NCI-H2107 (cell line): ENCODE data around the gene KLHL20.
"Not testable (repeated sequence)": the region's sequence is repeated elsewhere in the genome, so short reads cannot be mapped to it uniquely, and the experiment has no call there.

Experiments
- DNase-seq: peaks from one replicate; lab custom pipeline; 2025; lab: John Stamatoyannopoulos, UW

Gene KLHL20

DNA sequence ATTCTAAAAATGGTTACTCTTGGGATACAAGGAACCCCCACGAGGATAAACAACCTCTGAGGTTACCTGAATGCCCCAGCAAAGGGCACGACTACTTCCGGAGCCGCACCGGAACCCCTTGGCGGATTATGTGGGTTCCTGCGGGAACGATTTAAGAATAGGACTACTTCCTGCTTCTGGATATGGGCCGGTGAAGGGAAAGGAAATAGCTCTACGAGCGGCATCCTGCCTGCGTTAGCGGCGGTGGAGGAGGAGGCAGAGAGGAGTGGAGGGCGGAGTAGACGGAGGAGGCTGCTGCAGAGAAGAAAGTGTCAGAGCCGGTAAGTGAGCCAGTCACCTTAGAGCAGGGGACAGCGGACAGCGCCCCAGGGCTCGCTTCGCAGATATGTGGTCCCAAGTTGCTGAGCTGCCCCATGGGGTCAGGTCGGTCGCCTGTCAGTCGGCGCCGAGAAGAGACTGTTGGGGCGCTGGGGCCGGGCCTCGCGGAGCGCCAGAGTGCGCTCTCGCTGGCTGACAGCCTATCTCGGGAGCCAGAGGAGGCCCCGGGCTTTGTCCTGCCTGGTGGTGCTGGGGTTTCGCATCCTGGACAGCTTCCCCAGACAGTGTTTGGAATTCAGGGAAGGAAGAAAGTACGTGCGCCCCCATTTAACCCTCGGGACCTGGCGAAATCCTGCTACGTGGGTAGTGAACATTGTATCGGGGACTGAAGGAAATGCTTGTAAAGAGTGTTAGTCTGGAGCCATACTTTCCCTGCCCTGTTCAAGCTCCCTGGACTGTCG lies at the start of gene KLHL20:
Gene KLHL20 (plus strand): TSS at position 223 of the 779 bp plus-strand sequence. CDS start 1,063 bp downstream, outside the sequence.
- peak; percentile 90 for DNase-seq

DNA sequence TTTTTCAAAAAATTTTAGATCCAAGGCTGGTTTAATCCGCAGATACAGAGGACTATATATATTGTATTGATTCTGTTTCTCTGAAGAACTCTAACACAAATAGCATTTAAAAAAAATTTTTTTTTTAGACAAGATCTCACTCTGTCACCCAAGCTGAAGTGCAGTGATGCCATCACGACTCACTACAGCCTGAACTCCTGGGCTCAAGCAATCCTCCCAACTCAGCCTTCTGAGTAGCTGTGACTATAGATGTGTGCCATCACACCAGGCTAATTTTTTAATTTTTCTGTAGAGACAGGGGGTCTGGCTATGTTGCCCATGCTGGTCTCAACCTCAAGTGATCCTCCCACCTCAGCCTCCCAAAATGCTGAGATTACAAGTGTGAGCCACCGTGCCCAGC lies 48.1 kb upstream of the KLHL20 start:
- DNase-seq: no peak

DNA sequence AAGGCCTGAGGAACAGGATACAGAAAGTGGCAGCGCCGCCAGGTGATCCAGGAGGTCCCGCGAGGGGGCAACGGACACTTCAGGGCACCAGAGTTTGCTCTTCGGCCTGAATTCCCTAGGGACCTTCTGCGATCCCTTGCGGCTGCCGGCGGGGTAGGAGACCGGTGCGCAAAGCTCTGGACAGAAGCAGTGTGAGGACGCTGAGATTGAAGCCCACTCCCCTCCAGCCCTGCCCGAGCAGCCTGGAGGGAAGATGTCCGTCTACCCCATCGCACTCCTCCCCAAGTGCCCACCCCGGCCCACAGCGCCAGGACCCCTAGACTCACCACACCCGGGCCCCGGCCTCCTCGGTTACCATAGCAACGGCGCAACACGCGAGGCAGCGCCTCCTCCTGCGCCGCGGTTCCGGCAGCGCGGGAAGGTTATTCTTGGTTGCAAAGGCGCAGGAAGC lies 45.3 kb upstream of the KLHL20 start, which contains the start of gene ANKRD45:
Gene ANKRD45 (minus strand): TSS at position 361 of the 451 bp plus-strand sequence. CDS start 10,433 bp downstream, outside the sequence.
- no peak for DNase-seq

GRCh38 chr1:173674496-173674895 lies 40.3 kb upstream of the KLHL20 start:
- DNase-seq: not testable (repeated sequence)

DNA sequence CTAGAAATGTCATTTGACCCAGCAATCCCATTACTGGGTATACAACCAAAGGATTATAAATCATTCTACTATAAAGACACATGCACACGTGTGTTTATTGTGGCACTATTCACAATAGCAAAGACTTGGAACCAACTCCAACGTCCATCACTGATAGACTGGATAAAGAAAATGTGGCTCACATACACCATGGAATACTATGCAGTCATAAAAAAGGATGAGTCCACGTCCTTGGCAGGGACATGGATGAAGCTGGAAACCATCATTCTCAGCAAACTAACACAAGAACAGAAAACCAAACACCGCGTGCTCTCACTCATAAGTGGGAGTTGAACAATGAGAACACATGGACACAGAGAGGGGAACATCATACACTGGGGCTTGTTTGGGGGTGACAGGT lies 34.6 kb upstream of the KLHL20 start:
- DNase-seq: not testable (repeated sequence)

GRCh38 chr1:173682184-173682583 lies 32.6 kb upstream of the KLHL20 start:
- no peak for DNase-seq

DNA sequence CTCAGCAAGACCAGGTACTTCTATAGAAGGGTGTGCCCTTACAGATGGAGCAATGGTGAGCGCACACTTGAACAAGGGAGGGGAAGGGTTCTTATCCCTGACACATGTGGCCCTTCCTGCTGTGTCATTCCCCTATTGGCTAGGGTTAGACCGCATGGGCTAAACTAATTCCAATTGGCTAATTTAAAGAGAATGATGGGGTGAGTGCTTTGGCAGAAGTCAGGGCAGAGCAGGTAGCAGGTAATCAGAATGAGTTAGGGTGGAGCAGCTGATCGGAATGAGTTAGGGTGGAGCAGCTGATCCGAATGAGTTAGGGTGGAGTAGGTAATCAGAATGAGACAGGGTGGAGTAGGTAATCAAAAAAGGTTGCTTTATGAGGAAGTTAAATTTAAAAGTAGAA lies 30.9 kb upstream of the KLHL20 start:
- DNase-seq: not testable (repeated sequence)

DNA sequence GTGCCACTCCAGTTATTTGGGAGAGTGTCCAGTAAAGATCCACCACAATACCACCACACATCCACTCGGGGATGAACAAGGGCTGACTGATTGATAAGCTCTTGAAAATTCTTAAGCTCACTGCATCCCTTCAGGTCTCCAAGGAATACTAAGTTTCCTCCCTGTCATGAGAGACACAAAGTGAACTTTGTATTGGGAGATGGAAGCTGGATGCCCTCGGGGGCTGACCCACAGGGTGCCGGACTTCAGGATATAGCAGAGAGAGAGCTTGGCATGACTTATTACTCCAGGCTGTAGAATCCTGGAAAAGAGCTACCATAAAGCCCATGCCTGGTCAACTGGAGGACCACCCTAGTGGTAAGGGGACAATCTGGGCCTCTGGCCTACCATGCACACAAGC lies 29.7 kb upstream of the KLHL20 start:
- not testable (repeated sequence) for DNase-seq

DNA sequence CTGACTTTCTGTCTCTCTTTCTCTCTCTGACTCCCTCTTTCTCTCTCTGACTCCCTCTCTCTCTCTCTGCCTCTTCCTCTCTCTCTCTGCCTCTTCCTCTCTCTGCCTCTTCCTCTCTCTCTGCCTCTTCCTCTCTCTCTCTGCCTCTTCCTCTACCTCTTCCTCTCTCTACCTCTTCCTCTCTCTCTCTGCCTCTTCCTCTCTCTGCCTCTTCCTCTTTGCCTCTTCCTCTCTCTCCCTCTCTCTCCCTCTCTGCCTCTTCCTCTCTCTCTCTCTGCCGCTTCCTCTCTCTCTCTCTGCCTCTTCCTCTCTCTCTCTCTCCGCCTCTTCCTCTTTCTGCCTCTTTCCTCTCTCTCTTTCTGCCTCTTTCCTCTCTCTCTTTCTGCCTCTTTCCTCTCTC lies 26.5 kb upstream of the KLHL20 start:
- DNase-seq: no peak

- DNase-seq: no peak
Observed at GRCh38 chr1:173693238-173693637, 21.5 kb upstream of the KLHL20 start.

DNA sequence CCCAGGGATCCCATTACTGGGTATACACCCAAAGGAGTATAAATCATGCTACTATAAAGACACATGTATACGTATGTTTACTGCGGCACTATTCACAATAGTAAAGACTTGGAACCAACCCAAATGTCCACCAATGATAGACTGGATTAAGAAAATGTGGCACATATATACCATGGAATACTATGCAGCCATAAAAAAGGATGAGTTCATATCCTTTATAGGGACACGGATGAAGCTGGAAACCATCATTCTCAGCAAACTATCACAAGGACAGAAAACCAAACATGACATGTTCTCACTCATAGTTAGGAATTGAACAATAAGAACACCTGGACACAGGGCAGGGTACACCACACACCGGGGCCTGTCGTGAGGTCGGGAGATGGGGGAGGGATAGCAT lies 13.5 kb upstream of the KLHL20 start:
- not testable (repeated sequence) for DNase-seq

GRCh38 chr1:173702736-173703135 lies 12.0 kb upstream of the KLHL20 start:
- DNase-seq: no peak

GRCh38 chr1:173705117-173705516 lies 9.7 kb upstream of the KLHL20 start:
- DNase-seq: no peak

DNA sequence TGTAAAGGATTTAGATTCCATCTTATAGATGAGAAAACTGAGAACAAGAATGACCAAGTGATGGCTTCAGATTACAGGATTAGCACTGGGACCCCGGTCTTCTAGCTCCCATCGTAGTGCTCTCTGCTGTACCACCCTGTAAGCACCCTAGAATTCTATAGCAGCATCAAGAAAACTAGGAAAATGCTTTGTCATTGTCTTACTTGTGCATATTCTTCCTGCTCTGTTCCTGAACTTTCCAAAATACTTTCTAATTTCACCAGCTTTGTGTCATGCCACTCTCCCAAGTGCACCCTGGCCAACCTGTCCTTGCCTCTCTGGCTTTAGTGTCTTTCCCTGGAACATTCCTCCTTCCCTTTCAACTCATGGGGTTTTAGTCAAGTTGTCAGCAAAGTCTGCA lies 6.0 kb upstream of the KLHL20 start:
- no peak for DNase-seq

- peak; percentile 10 for DNase-seq
Observed at GRCh38 chr1:173714441-173714758, 381 bp upstream of the KLHL20 start.

DNA sequence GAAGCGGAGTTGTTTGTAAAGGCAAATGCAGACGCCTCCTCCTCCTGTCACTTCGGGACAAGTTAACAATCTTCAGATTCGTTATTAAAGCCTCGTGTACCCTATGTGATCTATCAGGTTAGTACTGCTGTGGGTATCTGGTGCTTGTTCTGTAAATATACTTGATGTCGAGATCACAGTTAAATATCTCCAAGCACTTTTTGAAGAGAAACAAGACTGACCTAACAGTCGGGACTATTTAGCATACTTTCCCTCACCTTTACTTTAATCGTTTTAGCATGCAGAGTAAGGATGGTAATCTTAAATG lies 710 bp downstream of the KLHL20 start:
- no peak for DNase-seq

DNA sequence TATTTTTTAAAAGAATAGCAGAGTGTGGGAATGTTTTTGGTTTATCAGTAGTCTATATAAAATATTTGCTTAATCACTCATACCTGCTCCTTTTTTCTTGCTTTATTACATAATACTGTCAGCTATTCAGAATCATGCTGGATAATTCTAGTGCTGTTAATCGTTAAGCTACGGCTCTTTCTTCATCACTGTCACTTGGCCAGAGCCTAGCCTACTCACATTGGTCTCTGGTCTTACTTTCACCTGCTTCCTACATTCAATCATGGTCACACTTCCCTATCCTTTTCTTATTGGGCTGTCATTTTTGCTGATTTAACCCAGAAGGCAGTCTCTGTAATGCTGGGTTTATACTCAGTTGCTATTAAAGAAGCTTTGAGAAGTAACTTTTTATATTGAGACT lies 2.5 kb downstream of the KLHL20 start:
- no peak for DNase-seq

GRCh38 chr1:173731331-173731730 lies 16.6 kb downstream of the KLHL20 start:
- not testable (repeated sequence) for DNase-seq

- no peak for DNase-seq
Observed at GRCh38 chr1:173733912-173734311, 19.1 kb downstream of the KLHL20 start.

- not testable (repeated sequence) for DNase-seq
Observed at GRCh38 chr1:173736104-173736503, 21.3 kb downstream of the KLHL20 start.

DNA sequence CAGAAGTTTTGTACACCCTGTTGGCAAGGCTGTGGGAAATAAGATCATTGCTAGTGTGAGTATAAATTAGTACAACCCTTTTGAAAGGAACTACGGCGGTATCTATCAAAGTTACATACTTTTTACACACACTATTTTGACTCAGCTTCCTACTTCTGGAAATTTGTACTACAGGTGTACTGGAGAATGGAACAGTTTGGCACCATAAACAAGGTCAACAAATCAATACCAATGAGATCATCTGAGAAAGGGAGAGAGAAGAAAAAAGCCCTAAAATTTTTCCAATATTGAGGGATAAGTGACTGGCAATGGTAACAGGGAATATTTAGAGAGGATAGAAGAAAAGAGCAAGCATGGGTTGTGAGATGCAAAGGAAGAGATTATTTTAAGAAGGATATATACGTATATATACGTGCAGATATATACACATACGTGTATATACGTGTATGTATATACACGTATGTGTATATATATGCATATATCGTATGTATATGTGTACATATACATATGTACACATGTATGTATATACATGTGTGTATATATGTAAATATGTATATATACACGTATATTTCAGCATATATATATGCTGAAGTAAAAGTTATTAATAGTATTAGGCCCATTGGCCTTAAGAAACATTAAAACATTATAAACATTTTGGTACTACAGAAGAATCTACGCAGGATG lies 27.6 kb downstream of the KLHL20 start:
- no peak for DNase-seq

DNA sequence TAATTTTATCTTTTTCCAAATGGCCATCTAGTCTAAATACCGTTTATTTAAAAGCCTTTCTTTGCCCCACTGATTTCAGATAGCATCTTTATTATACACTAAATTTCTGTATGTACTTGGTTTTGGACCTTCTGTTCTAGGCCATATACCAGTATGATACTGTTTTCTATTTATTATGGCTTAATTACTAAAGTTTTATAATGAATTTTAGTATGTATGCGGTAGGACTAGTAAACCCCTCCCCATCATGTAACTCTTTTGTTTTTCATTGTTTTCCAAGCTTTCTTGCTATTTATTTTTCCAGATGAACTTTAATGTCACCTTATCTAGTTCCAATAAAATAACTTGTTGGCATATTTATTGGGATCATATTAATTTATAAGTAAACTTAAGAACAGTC lies 29.9 kb downstream of the KLHL20 start:
- no peak for DNase-seq

DNA sequence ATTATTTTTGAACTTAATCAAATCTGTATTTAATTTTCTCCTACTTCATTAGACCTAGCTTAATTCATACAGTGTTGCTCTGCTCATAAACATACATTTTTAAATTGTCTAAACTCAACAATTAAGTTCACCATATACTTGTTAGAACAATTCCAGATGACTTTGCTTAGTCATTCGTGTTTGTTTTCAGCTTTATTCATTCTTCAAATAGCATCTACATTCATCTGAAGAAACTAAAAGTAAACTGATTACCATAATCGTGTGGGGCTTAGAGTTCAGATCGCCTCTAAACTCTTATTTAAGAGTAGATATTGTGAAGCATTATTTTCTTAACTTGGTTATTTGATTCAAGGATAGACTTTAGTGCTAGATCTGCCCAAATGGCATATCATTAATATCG lies 34.4 kb downstream of the KLHL20 start:
- DNase-seq: no peak

- DNase-seq: no peak
Observed at GRCh38 chr1:173753830-173754229, 39.0 kb downstream of the KLHL20 start.
